Measurements from ENCODE around the gene XRCC1.
"Not testable (repeated sequence)": the region's sequence is repeated elsewhere in the genome, so short reads cannot be mapped to it uniquely, and the experiment has no call there.

XRCC1 gene

GRCh38 chr19:43598445-43599240 is 23.3 kb upstream of the XRCC1 start:
- no peak for DNase-seq

GRCh38 chr19:43597876-43598275 is 22.5 kb upstream of the XRCC1 start:
- no peak for DNase-seq

GRCh38 chr19:43596842-43597461 is 21.6 kb upstream of the XRCC1 start:
- no peak for DNase-seq

GRCh38 chr19:43595999-43596841 is 20.9 kb upstream of the XRCC1 start, which contains the start of the genes IRGQ and ZNF576:
Gene IRGQ, minus strand, starts transcription at chr19:43596134. Its CDS starts 796 bp downstream, at chr19:43595338.
Gene ZNF576, plus strand, starts transcription at chr19:43596595. Its CDS starts 514 bp downstream, at chr19:43597109.
- peak; percentile 100 for DNase-seq

- no peak for DNase-seq
Observed at GRCh38 chr19:43595605-43595998, 20.3 kb upstream of the XRCC1 start.

- DNase-seq: peak; percentile 80
Observed at GRCh38 chr19:43594710-43595604, 19.6 kb upstream of the XRCC1 start.

GRCh38 chr19:43594081-43594697 is 18.9 kb upstream of the XRCC1 start:
- no peak for DNase-seq

- DNase-seq: no peak
Observed at GRCh38 chr19:43592800-43593350, 17.5 kb upstream of the XRCC1 start.

- DNase-seq: no peak
Observed at GRCh38 chr19:43591904-43592772, 16.8 kb upstream of the XRCC1 start.

GRCh38 chr19:43589678-43590077 is 14.4 kb upstream of the XRCC1 start:
- DNase-seq: no peak

- DNase-seq: no peak
Observed at GRCh38 chr19:43589277-43589676, 13.9 kb upstream of the XRCC1 start.

- DNase-seq: not testable (repeated sequence)
Observed at GRCh38 chr19:43587029-43587428, 11.7 kb upstream of the XRCC1 start.

- DNase-seq: no peak
Observed at GRCh38 chr19:43586346-43586745, 11.0 kb upstream of the XRCC1 start.

GRCh38 chr19:43584484-43584883 is 9.2 kb upstream of the XRCC1 start:
- no peak for DNase-seq

- DNase-seq: no peak
Observed at GRCh38 chr19:43582495-43582894, 7.2 kb upstream of the XRCC1 start.

GRCh38 chr19:43581467-43581866 is 6.1 kb upstream of the XRCC1 start:
- no peak for DNase-seq

GRCh38 chr19:43578787-43579186 is 3.5 kb upstream of the XRCC1 start:
- no peak for DNase-seq

- peak; percentile 14 for DNase-seq
Observed at GRCh38 chr19:43575955-43576878, 890 bp upstream of the XRCC1 start.

Data from CD4-positive, alpha-beta T cell treated with Interleukin-17A for 4 hours (primary cell).